ENCODE results near the gene IRF2BP2. TPM values are rescaled to one million over a fixed set of nuclear protein-coding genes. Genes with fewer than 3 reads are reported as not detected.

Gene IRF2BP2
- total and polyA plus RNA-seq, 2 of the 13 experiments (the other 11 are each of a cell fraction or from before 2014, with no cell fraction given): 140 to 147 TPM

DNA sequence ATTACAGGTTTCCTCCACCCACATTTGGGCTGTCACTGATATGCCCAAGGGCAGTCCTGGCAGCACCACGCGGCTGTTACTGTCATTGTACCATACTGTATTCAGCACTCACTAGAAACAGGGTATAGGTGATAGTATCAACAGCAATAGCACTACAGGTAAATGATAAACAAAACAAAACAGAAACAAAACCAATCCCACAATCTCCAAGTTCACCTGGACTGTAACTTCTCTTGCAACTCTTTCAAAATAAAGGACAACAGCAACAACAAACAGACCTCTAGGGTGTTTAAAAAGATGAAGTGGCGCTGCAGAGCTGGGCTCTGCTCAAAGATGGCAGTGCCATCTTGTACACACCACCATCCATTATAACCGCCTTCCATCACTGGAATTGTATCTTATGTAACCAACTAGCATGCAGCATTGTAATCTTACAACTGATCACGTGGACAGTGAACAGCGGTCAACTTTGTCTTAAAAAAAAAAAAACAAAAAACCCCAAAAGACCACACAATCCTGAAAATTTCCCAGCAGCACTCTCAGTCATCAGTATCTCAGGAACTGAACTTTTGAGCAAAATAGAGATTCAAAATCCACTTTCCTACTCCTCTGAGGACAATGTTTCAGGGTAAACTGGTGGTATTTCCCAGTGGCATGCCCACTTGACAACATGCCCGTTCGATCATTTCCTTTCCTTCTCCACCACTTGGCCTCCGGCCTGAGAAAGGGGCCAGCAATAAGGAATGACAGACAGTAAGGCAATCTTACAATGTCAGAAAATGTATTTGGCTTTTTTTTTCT lies 3.8 kb downstream of the IRF2BP2 start (continued):
- TF ChIP-seq, protein P1, sequence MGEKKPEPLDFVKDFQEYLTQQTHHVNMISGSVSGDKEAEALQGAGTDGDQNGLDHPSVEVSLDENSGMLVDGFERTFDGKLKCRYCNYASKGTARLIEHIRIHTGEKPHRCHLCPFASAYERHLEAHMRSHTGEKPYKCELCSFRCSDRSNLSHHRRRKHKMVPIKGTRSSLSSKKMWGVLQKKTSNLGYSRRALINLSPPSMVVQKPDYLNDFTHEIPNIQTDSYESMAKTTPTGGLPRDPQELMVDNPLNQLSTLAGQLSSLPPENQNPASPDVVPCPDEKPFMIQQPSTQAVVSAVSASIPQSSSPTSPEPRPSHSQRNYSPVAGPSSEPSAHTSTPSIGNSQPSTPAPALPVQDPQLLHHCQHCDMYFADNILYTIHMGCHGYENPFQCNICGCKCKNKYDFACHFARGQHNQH (CRISPR knock-in tag; IDR thresholded peaks at IDR 0.05): peak; percentile 52; the same call in 1 of the 2 replicates
- TF ChIP-seq HNRNPL (IDR thresholded peaks at IDR 0.05; ENCODE audit: low read depth, low read length) (peak; percentile 84), FOXK2 (IDR thresholded peaks at IDR 0.05) (peak; percentile 70; the same call in 1 of the 2 replicates), YEATS4 (CRISPR knock-in tag; IDR thresholded peaks at IDR 0.05; ENCODE audit: borderline replicate concordance) (peak; percentile 29; the same call in 1 of the 2 replicates), TARDBP (CRISPR knock-in tag; IDR thresholded peaks at IDR 0.05) (peak; percentile 22; the same call in 1 of the 2 replicates), SALL1 (CRISPR knock-in tag; IDR thresholded peaks at IDR 0.05) (peak; percentile 16; the same call in 1 of the 2 replicates), JUNB (CRISPR knock-in tag; IDR thresholded peaks at IDR 0.05; ENCODE audit: borderline replicate concordance) (peak; percentile 57; the same call in 1 of the 2 replicates), ZNF354B (CRISPR knock-in tag; IDR thresholded peaks at IDR 0.05) (0 out of 2 replicates have a peak, but pooled peaks have one; percentile 1), POLR2A (IDR thresholded peaks at IDR 0.05; ENCODE audit: insufficient read depth in 1 of 2, low read depth in 2 of 2, low read length in 2 of 2) (peak in 1 of 2 experiments; percentile 75; a peak in 1 of 4 replicates), SIN3A (IDR thresholded peaks at IDR 0.05; ENCODE audit: borderline replicate concordance, low read depth, low read length) (peak; percentile 61; the same call in 1 of the 2 replicates), POLR2AphosphoS2 (IDR thresholded peaks at IDR 0.05; ENCODE audit: low read depth, low read length) (peak; percentile 82), RAD51 (IDR thresholded peaks at IDR 0.05; ENCODE audit: borderline replicate concordance) (peak; percentile 42; the same call in 1 of the 2 replicates), NCOR1 (IDR thresholded peaks at IDR 0.05; ENCODE audit: borderline replicate concordance, low read length) (no peak), ZNF292 (CRISPR knock-in tag; IDR thresholded peaks at IDR 0.05; ENCODE audit: borderline replicate concordance, low read depth) (no peak), ELF4 (CRISPR knock-in tag; IDR thresholded peaks at IDR 0.05; ENCODE audit: borderline replicate concordance) (0 out of 2 replicates have a peak, but pooled peaks have one; percentile 28), NFKBIZ (CRISPR knock-in tag; IDR thresholded peaks at IDR 0.05) (0 out of 2 replicates have a peak, but pooled peaks have one; percentile 13)
- TF ChIP-seq, protein P2, sequence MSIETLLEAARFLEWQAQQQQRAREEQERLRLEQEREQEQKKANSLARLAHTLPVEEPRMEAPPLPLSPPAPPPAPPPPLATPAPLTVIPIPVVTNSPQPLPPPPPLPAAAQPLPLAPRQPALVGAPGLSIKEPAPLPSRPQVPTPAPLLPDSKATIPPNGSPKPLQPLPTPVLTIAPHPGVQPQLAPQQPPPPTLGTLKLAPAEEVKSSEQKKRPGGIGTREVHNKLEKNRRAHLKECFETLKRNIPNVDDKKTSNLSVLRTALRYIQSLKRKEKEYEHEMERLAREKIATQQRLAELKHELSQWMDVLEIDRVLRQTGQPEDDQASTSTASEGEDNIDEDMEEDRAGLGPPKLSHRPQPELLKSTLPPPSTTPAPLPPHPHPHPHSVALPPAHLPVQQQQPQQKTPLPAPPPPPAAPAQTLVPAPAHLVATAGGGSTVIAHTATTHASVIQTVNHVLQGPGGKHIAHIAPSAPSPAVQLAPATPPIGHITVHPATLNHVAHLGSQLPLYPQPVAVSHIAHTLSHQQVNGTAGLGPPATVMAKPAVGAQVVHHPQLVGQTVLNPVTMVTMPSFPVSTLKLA (IDR thresholded peaks at IDR 0.05): peak; percentile 38; the same call in 1 of the 2 replicates
- TF ChIP-seq, protein P3, sequence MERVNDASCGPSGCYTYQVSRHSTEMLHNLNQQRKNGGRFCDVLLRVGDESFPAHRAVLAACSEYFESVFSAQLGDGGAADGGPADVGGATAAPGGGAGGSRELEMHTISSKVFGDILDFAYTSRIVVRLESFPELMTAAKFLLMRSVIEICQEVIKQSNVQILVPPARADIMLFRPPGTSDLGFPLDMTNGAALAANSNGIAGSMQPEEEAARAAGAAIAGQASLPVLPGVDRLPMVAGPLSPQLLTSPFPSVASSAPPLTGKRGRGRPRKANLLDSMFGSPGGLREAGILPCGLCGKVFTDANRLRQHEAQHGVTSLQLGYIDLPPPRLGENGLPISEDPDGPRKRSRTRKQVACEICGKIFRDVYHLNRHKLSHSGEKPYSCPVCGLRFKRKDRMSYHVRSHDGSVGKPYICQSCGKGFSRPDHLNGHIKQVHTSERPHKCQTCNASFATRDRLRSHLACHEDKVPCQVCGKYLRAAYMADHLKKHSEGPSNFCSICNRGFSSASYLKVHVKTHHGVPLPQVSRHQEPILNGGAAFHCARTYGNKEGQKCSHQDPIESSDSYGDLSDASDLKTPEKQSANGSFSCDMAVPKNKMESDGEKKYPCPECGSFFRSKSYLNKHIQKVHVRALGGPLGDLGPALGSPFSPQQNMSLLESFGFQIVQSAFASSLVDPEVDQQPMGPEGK (CRISPR knock-in tag; IDR thresholded peaks at IDR 0.05): no peak
- TF ChIP-seq, protein P4, sequence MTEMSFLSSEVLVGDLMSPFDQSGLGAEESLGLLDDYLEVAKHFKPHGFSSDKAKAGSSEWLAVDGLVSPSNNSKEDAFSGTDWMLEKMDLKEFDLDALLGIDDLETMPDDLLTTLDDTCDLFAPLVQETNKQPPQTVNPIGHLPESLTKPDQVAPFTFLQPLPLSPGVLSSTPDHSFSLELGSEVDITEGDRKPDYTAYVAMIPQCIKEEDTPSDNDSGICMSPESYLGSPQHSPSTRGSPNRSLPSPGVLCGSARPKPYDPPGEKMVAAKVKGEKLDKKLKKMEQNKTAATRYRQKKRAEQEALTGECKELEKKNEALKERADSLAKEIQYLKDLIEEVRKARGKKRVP (CRISPR knock-in tag; IDR thresholded peaks at IDR 0.05): 0 out of 4 replicates have a peak, but pooled peaks of 1 of the 2 experiments have one; percentile 11
- TF ChIP-seq, protein P5, sequence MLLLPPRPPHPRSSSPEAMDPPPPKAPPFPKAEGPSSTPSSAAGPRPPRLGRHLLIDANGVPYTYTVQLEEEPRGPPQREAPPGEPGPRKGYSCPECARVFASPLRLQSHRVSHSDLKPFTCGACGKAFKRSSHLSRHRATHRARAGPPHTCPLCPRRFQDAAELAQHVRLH (CRISPR knock-in tag; IDR thresholded peaks at IDR 0.05; ENCODE audit: borderline replicate concordance, low read depth): 0 out of 2 replicates have a peak, but pooled peaks have one; percentile 33

All from HepG2 (cell line).